Caco-2 (cell line): ENCODE data around the gene TAB3. TPM values are rescaled to one million over a fixed set of nuclear protein-coding genes. Genes with fewer than 3 reads are reported as not detected.

ENCODE experiments used
- BruUV-seq: library from RNA; stranded (reverse); fragments of 400-500 nt; replicated peaks from 2 replicates; lab custom pipeline; 2021; lab: Mats Ljungman, UMichigan
- CTCF ChIA-PET: fragments of 300-600 bp; sonication (Branson Sonifier 250); formaldehyde crosslinking; loops from one replicate; lab custom pipeline; 2022; ENCODE audit warnings: antibody characterized with exemption; lab: Charles Lee
- POLR2A ChIA-PET: fragments of 300-600 bp; sonication (Branson Sonifier 250); formaldehyde crosslinking; loops from one replicate; lab custom pipeline; 2022; ENCODE audit warnings: antibody characterized with exemption; lab: Charles Lee
- DNase-seq, 2 experiments: peaks; one replicate each; pipeline versions ENCODE4 v3.0.0 to v3.0.0-alpha.2; 2020 to 2022
- H3K27me3 ChIP-seq: replicated peaks from 2 replicates; pipeline ENCODE4 v1.6.0; 2011; ENCODE audit warnings: low read length; ENCODE audit not compliant: control insufficient read depth, insufficient read depth
- H3K36me3 ChIP-seq: 2 replicates; pipeline ENCODE4 v1.5.1; 2011; ENCODE audit warnings: low read length; ENCODE audit not compliant: control insufficient read depth, insufficient read depth
- H3K4me1 ChIP-seq: fragments of 250-450 bp; sonication (Bioruptor Pico); 2 replicates; pipeline ENCODE4 v1.5.1; 2020; ENCODE audit warnings: mild to moderate bottlenecking
- H3K4me3 ChIP-seq: 2 replicates; pipeline ENCODE4 v1.5.1; 2011; ENCODE audit warnings: low read depth, mild to moderate bottlenecking, control low read depth, low read length
- H3K9me3 ChIP-seq: fragments of 250-450 bp; sonication (Bioruptor Pico); 2 replicates; pipeline ENCODE4 v1.5.1; 2020; ENCODE audit warnings: mild to moderate bottlenecking, moderate library complexity
- H3K27ac Mint-ChIP-seq: one replicate; pipeline ENCODE4 v1.8.0; 2022; ENCODE audit warnings: mixed read lengths; ENCODE audit not compliant: unreplicated experiment
- H3K27me3 Mint-ChIP-seq: one replicate; pipeline ENCODE4 v1.8.0; 2022; ENCODE audit warnings: mixed read lengths; ENCODE audit not compliant: insufficient read depth, unreplicated experiment
- H3K36me3 Mint-ChIP-seq: one replicate; pipeline ENCODE4 v1.8.0; 2022; ENCODE audit warnings: mild to moderate bottlenecking, mixed read lengths; ENCODE audit not compliant: insufficient read depth, unreplicated experiment
- H3K4me1 Mint-ChIP-seq: one replicate; pipeline ENCODE4 v1.8.0; 2022; ENCODE audit warnings: low read depth, mixed read lengths; ENCODE audit not compliant: unreplicated experiment
- H3K4me3 Mint-ChIP-seq: one replicate; pipeline ENCODE4 v1.8.0; 2022; ENCODE audit warnings: mild to moderate bottlenecking, moderate library complexity, mixed read lengths; ENCODE audit not compliant: unreplicated experiment
- H3K9me3 Mint-ChIP-seq: one replicate; pipeline ENCODE4 v1.8.0; 2022; ENCODE audit warnings: mixed read lengths; ENCODE audit not compliant: unreplicated experiment
- intact Hi-C: fragments of 100-400 bp; cut with micrococcal nuclease; formaldehyde crosslinking; loops from one replicate; pipeline ENCODE4 v1.10.0; 2022; ENCODE audit not compliant: unreplicated experiment
- total RNA-seq: library from RNA; stranded (reverse); gene quantifications from 2 replicates; pipeline ENCODE4 v1.2.3, GENCODE V29; 2022
- TF ChIP-seq, protein P1 (sequence below), 2 experiments: fragments of 200-600 bp in 1 of 2; IDR thresholded peaks; 1 replicate in 1 of 2; 2 replicates in 1 of 2; pipeline versions ENCODE4 v1.5.1 to v1.8.0; 2011 to 2022; ENCODE audit warnings: antibody characterized with exemption in 1 of 2, control low read depth in 1 of 2, inconsistent platforms in 1 of 2, low read depth in 1 of 2, low read length in 1 of 2, mild to moderate bottlenecking in 1 of 2, moderate library complexity in 1 of 2; ENCODE audit not compliant: insufficient read depth in 1 of 2, severe bottlenecking in 1 of 2, unreplicated experiment in 1 of 2

The TAB3 gene
- total RNA-seq, 1 experiment from 2014 or later: 14.8 TPM

- no peaks in the 10 kb centered on the region for H3K4me1 ChIP-seq
- H3K9me3 Mint-ChIP-seq: no peaks in the 10 kb centered on the region
- H3K4me3 Mint-ChIP-seq: no peak overlapping the region
- no peaks in the 10 kb centered on the region for H3K9me3 ChIP-seq
- no peak overlapping the region for H3K4me3 ChIP-seq
- CTCF ChIA-PET: no interaction called here
- TF ChIP-seq, protein P1, sequence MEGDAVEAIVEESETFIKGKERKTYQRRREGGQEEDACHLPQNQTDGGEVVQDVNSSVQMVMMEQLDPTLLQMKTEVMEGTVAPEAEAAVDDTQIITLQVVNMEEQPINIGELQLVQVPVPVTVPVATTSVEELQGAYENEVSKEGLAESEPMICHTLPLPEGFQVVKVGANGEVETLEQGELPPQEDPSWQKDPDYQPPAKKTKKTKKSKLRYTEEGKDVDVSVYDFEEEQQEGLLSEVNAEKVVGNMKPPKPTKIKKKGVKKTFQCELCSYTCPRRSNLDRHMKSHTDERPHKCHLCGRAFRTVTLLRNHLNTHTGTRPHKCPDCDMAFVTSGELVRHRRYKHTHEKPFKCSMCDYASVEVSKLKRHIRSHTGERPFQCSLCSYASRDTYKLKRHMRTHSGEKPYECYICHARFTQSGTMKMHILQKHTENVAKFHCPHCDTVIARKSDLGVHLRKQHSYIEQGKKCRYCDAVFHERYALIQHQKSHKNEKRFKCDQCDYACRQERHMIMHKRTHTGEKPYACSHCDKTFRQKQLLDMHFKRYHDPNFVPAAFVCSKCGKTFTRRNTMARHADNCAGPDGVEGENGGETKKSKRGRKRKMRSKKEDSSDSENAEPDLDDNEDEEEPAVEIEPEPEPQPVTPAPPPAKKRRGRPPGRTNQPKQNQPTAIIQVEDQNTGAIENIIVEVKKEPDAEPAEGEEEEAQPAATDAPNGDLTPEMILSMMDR (IDR thresholded peaks at IDR 0.05; ENCODE audit: insufficient read depth in 1 of 2, low read depth in 1 of 2, low read length in 1 of 2, severe bottlenecking in 1 of 2, unreplicated experiment in 1 of 2): no peak
- H3K36me3 ChIP-seq: no peaks in the 10 kb centered on the region
- no peaks in the 10 kb centered on the region for H3K27me3 Mint-ChIP-seq
- H3K36me3 Mint-ChIP-seq: no peaks in the 10 kb centered on the region
- POLR2A ChIA-PET: no interaction called here
- H3K4me1 Mint-ChIP-seq: peaks cover 18% of the 10 kb centered on the region
- no peak overlapping the region for H3K27ac Mint-ChIP-seq
- DNase-seq: no peak
- intact Hi-C loops: no loop called here
- no TSS peak for BruUV-seq
- no peaks in the 10 kb centered on the region for H3K27me3 ChIP-seq
Observed at GRCh38 chrX:30900227-30900626, 11.2 kb upstream of the TAB3 start.

- Histone ChIP-seq H3K4me3 (no peak overlapping the region), H3K9me3 (no peaks in the 10 kb centered on the region), H3K4me1 (no peaks in the 10 kb centered on the region), H3K36me3 (no peaks in the 10 kb centered on the region), H3K27me3 (no peaks in the 10 kb centered on the region)
- Mint-ChIP-seq H3K27me3 (no peaks in the 10 kb centered on the region), H3K4me1 (peaks cover 12% of the 10 kb centered on the region), H3K27ac (no peak overlapping the region), H3K9me3 (no peaks in the 10 kb centered on the region), H3K4me3 (no peak overlapping the region), H3K36me3 (no peaks in the 10 kb centered on the region)
- POLR2A ChIA-PET: no interaction called here
- DNase-seq: no peak
- intact Hi-C loops: no loop called here
- BruUV-seq: no TSS peak
- CTCF ChIA-PET: no interaction called here
- TF ChIP-seq, protein P1 (IDR thresholded peaks at IDR 0.05; ENCODE audit: insufficient read depth in 1 of 2, low read depth in 1 of 2, low read length in 1 of 2, severe bottlenecking in 1 of 2, unreplicated experiment in 1 of 2): no peak
Observed at GRCh38 chrX:30898886-30899285, 9.8 kb upstream of the TAB3 start.

- H3K36me3 Mint-ChIP-seq: no peaks in the 10 kb centered on the region
- intact Hi-C loops: no loop called here
- no peak overlapping the region for H3K4me3 Mint-ChIP-seq
- ChIA-PET CTCF (interaction anchor here (0.6 kb wide), 1 partner anchor 157 kb away, joined by 3 read pairs; no protein-coding TSS in a partner anchor), POLR2A (no interaction called here)
- H3K27me3 Mint-ChIP-seq: no peaks in the 10 kb centered on the region
- H3K9me3 Mint-ChIP-seq: no peaks in the 10 kb centered on the region
- peaks cover 13% of the 10 kb centered on the region for H3K4me1 Mint-ChIP-seq
- no peaks in the 10 kb centered on the region for H3K27me3 ChIP-seq
- H3K27ac Mint-ChIP-seq: no peak overlapping the region
- DNase-seq: no peak
- TF ChIP-seq, protein P1 (IDR thresholded peaks at IDR 0.05; ENCODE audit: insufficient read depth in 1 of 2, low read depth in 1 of 2, low read length in 1 of 2, severe bottlenecking in 1 of 2, unreplicated experiment in 1 of 2): no peak
- no peaks in the 10 kb centered on the region for H3K36me3 ChIP-seq
- no TSS peak for BruUV-seq
- H3K4me3 ChIP-seq: no peak overlapping the region
- H3K4me1 ChIP-seq: peaks cover 15% of the 10 kb centered on the region
- no peaks in the 10 kb centered on the region for H3K9me3 ChIP-seq
Observed at GRCh38 chrX:30895370-30895769, 6.3 kb upstream of the TAB3 start.
